ENCODE results near the gene ZNF532. TPM values are rescaled to one million over a fixed set of nuclear protein-coding genes. Genes with fewer than 3 reads are reported as not detected.
"Not testable (repeated sequence)": the region's sequence is repeated elsewhere in the genome, so short reads cannot be mapped to it uniquely, and the experiment has no call there.

ZNF532 gene
- polyA plus RNA-seq, 3 donors, result 0.76 to 18.5 (median 1.7) TPM

DNA sequence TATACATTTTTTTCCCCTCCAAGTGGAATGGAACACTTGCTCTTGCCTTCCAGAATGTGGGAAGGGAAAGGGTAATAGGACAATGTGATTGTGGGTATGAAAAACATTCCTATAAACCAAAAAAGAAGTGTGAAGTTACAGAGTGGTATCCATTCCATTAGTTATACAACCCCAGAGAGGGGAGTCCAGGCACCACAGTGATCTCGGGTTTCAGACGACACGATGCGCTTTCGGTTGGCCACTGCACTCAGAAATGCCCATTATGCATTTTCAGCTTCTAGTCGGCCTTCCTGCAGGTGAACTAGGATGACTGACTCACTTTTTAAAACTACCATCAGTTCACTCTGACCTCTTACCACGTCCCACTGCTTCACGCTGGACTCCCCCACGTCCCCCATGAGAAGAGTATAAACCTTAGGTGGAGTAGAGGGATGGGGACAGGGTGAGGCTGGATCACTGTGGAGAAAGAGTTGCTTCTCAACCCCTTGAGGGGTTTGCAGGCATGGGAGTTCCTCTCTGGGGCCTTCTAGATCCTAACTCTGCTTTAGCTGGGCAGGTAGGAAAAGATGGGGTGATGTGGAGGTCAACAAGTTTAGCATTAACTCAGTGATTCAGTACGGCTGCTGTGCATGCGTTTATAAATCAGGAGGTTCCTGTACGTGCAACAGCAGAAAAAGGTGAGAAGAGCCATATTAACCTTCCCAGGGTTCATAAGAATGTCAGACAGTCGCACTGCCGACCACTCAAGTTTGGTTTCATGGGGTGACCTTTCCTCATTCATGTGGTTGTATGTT lies 50.5 kb downstream of the ZNF532 start:
- H3K27ac Mint-ChIP-seq, result no peak overlapping the region
- peaks cover 0 to 7% (median 0%) of the 10 kb centered on the region in 7 donors for H3K9me3 Mint-ChIP-seq
- Histone ChIP-seq H3K4me1 (ENCODE audit: control insufficient read depth in 1 of 2, insufficient read depth in 2 of 2, low read length in 2 of 2) (no peaks in the 10 kb centered on the region), H3K27ac (ENCODE audit: low read depth in 1 of 2, low read length in 2 of 2) (no peak overlapping the region), H3K9me3 (replicated peaks in 1 of 2; ENCODE audit: control insufficient read depth in 1 of 2, insufficient read depth in 1 of 2, low read length in 2 of 2) (no peaks in the 10 kb centered on the region), H4K20me1 (ENCODE audit: insufficient read depth, low read length) (no peaks in the 10 kb centered on the region), H3K4me3 (replicated peaks in 1 of 3; ENCODE audit: low read depth in 2 of 3, low read length in 3 of 3) (no peak overlapping the region), H2AFZ (ENCODE audit: insufficient read depth, low read depth, low read length, poor library complexity, severe bottlenecking) (no peak overlapping the region), H3K36me3 (replicated peaks in 1 of 2; ENCODE audit: control insufficient read depth in 1 of 2, insufficient read depth in 2 of 2, low read length in 2 of 2) (peaks cover 0 to 11% of the 10 kb centered on the region in 2 donors), H3K9ac (ENCODE audit: insufficient read depth, low read length, poor library complexity, severe bottlenecking) (no peak overlapping the region), H3K27me3 (ENCODE audit: control insufficient read depth in 2 of 2, insufficient read depth in 2 of 2, low read length in 2 of 2) (no peaks in the 10 kb centered on the region), H3K79me2 (ENCODE audit: insufficient read depth, low read length) (no peaks in the 10 kb centered on the region), H3K4me2 (replicated peaks; ENCODE audit: extremely low read depth, low read length, poor library complexity, severe bottlenecking) (no peak overlapping the region)
- DNase-seq, result no peak
- H3K36me3 Mint-ChIP-seq, result peaks cover 4 to 37% of the 10 kb centered on the region in 2 donors
- 96% methylated on average over 10 of the region's 14 CpGs for WGBS (ENCODE audit: insufficient coverage)
- H3K4me1 Mint-ChIP-seq, result peaks cover 6% of the 10 kb centered on the region
- H3K4me3 Mint-ChIP-seq, result no peak overlapping the region
- intact Hi-C loops (cut with micrococcal nuclease), result no loop called here
- TF ChIP-seq, protein P1, sequence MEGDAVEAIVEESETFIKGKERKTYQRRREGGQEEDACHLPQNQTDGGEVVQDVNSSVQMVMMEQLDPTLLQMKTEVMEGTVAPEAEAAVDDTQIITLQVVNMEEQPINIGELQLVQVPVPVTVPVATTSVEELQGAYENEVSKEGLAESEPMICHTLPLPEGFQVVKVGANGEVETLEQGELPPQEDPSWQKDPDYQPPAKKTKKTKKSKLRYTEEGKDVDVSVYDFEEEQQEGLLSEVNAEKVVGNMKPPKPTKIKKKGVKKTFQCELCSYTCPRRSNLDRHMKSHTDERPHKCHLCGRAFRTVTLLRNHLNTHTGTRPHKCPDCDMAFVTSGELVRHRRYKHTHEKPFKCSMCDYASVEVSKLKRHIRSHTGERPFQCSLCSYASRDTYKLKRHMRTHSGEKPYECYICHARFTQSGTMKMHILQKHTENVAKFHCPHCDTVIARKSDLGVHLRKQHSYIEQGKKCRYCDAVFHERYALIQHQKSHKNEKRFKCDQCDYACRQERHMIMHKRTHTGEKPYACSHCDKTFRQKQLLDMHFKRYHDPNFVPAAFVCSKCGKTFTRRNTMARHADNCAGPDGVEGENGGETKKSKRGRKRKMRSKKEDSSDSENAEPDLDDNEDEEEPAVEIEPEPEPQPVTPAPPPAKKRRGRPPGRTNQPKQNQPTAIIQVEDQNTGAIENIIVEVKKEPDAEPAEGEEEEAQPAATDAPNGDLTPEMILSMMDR (IDR thresholded peaks at IDR 0.05), result no peak
- peaks cover 3 to 7% (median 3%) of the 10 kb centered on the region in 3 donors for H3K27me3 Mint-ChIP-seq (ENCODE audit: low read depth in 3 of 3)

DNA sequence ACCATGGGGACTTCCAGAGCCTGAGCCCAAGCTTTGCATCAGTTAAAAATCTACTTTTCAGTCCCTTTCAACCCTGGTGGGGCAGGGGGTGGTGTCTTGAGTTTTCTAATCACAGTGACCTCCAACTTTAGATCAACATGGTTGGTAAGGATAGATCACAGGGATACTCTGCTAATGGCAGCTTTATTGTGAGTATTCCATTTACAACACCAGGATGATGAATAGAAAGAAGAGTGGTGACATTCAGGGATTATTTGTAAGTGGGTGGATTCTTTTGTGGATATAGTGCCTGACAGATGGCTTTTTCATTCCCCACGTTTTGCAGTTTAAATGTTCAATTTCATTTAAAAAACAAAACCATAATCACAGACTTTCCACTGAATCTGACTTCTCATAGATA lies 51.3 kb downstream of the ZNF532 start:
- Histone ChIP-seq H3K4me3 (replicated peaks in 1 of 3; ENCODE audit: low read depth in 2 of 3, low read length in 3 of 3) (no peak overlapping the region), H3K27me3 (ENCODE audit: control insufficient read depth in 2 of 2, insufficient read depth in 2 of 2, low read length in 2 of 2) (no peaks in the 10 kb centered on the region), H2AFZ (ENCODE audit: insufficient read depth, low read depth, low read length, poor library complexity, severe bottlenecking) (no peak overlapping the region), H3K79me2 (ENCODE audit: insufficient read depth, low read length) (no peaks in the 10 kb centered on the region), H3K27ac (ENCODE audit: low read depth in 1 of 2, low read length in 2 of 2) (no peak overlapping the region), H3K4me2 (replicated peaks; ENCODE audit: extremely low read depth, low read length, poor library complexity, severe bottlenecking) (no peak overlapping the region), H3K9ac (ENCODE audit: insufficient read depth, low read length, poor library complexity, severe bottlenecking) (no peak overlapping the region), H3K9me3 (replicated peaks in 1 of 2; ENCODE audit: control insufficient read depth in 1 of 2, insufficient read depth in 1 of 2, low read length in 2 of 2) (no peaks in the 10 kb centered on the region), H4K20me1 (ENCODE audit: insufficient read depth, low read length) (no peaks in the 10 kb centered on the region), H3K36me3 (replicated peaks in 1 of 2; ENCODE audit: control insufficient read depth in 1 of 2, insufficient read depth in 2 of 2, low read length in 2 of 2) (peaks cover 0 to 11% of the 10 kb centered on the region in 2 donors), H3K4me1 (ENCODE audit: control insufficient read depth in 1 of 2, insufficient read depth in 2 of 2, low read length in 2 of 2) (no peaks in the 10 kb centered on the region)
- no CpG with 5 or more reads among the region's 1 CpG for WGBS (ENCODE audit: insufficient coverage)
- no peak for DNase-seq
- H3K27ac Mint-ChIP-seq, result no peak overlapping the region
- H3K4me3 Mint-ChIP-seq, result no peak overlapping the region
- peaks cover 4 to 35% of the 10 kb centered on the region in 2 donors for H3K36me3 Mint-ChIP-seq
- H3K9me3 Mint-ChIP-seq, result peaks cover 0 to 7% (median 0%) of the 10 kb centered on the region in 7 donors
- intact Hi-C loops (cut with micrococcal nuclease), result no loop called here
- peaks cover 11% of the 10 kb centered on the region for H3K4me1 Mint-ChIP-seq
- H3K27me3 Mint-ChIP-seq (ENCODE audit: low read depth in 3 of 3), result peaks cover 6 to 7% (median 6%) of the 10 kb centered on the region in 3 donors
- TF ChIP-seq, protein P1 (IDR thresholded peaks at IDR 0.05), result no peak

DNA sequence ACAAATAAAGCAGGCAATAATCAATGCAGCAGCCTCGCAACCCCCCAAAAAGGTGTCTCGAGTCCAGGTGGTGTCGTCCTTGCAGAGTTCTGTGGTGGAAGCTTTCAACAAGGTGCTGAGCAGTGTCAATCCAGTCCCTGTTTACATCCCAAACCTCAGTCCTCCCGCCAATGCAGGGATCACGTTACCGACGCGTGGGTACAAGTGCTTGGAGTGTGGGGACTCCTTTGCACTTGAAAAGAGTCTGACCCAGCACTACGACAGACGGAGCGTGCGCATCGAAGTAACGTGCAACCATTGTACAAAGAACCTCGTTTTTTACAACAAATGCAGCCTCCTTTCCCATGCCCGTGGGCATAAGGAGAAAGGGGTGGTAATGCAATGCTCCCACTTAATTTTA lies 55.3 kb downstream of the ZNF532 start:
- peaks cover 0 to 11% of the 10 kb centered on the region in 2 donors for H3K36me3 ChIP-seq (replicated peaks in 1 of 2; ENCODE audit: control insufficient read depth in 1 of 2, insufficient read depth in 2 of 2, low read length in 2 of 2)

More for the DNA sequence above, 55.3 kb downstream of the ZNF532 start:
- peaks cover 4 to 35% of the 10 kb centered on the region in 2 donors for H3K36me3 Mint-ChIP-seq
- H3K9ac ChIP-seq (ENCODE audit: insufficient read depth, low read length, poor library complexity, severe bottlenecking); H3K4me1 ChIP-seq (ENCODE audit: control insufficient read depth in 1 of 2, insufficient read depth in 2 of 2, low read length in 2 of 2); H3K4me3 ChIP-seq (replicated peaks in 1 of 3; ENCODE audit: low read depth in 2 of 3, low read length in 3 of 3); H3K4me1 Mint-ChIP-seq; H3K4me3 Mint-ChIP-seq; H3K4me2 ChIP-seq (replicated peaks; ENCODE audit: extremely low read depth, low read length, poor library complexity, severe bottlenecking); H3K79me2 ChIP-seq (ENCODE audit: insufficient read depth, low read length); H4K20me1 ChIP-seq (ENCODE audit: insufficient read depth, low read length); H3K9me3 ChIP-seq (replicated peaks in 1 of 2; ENCODE audit: control insufficient read depth in 1 of 2, insufficient read depth in 1 of 2, low read length in 2 of 2); H3K27ac ChIP-seq (ENCODE audit: low read depth in 1 of 2, low read length in 2 of 2); H3K27me3 Mint-ChIP-seq (ENCODE audit: low read depth in 3 of 3); DNase-seq; H3K27me3 ChIP-seq (ENCODE audit: control insufficient read depth in 2 of 2, insufficient read depth in 2 of 2, low read length in 2 of 2); H2AFZ ChIP-seq (ENCODE audit: insufficient read depth, low read depth, low read length, poor library complexity, severe bottlenecking); intact Hi-C loops (cut with micrococcal nuclease): not testable (repeated sequence)
- H3K27ac Mint-ChIP-seq, result peak overlapping the region in 1 of 7 donors; percentile 32
- WGBS (ENCODE audit: insufficient coverage), result 94% methylated on average over 3 of the region's 16 CpGs
- H3K9me3 Mint-ChIP-seq, result peaks cover 5 to 15% (median 6%) of the 10 kb centered on the region in 7 donors

All from CD14-positive monocyte (primary cell).